ENCODE data around the gene LRRC53.

Gene LRRC53, protein sequence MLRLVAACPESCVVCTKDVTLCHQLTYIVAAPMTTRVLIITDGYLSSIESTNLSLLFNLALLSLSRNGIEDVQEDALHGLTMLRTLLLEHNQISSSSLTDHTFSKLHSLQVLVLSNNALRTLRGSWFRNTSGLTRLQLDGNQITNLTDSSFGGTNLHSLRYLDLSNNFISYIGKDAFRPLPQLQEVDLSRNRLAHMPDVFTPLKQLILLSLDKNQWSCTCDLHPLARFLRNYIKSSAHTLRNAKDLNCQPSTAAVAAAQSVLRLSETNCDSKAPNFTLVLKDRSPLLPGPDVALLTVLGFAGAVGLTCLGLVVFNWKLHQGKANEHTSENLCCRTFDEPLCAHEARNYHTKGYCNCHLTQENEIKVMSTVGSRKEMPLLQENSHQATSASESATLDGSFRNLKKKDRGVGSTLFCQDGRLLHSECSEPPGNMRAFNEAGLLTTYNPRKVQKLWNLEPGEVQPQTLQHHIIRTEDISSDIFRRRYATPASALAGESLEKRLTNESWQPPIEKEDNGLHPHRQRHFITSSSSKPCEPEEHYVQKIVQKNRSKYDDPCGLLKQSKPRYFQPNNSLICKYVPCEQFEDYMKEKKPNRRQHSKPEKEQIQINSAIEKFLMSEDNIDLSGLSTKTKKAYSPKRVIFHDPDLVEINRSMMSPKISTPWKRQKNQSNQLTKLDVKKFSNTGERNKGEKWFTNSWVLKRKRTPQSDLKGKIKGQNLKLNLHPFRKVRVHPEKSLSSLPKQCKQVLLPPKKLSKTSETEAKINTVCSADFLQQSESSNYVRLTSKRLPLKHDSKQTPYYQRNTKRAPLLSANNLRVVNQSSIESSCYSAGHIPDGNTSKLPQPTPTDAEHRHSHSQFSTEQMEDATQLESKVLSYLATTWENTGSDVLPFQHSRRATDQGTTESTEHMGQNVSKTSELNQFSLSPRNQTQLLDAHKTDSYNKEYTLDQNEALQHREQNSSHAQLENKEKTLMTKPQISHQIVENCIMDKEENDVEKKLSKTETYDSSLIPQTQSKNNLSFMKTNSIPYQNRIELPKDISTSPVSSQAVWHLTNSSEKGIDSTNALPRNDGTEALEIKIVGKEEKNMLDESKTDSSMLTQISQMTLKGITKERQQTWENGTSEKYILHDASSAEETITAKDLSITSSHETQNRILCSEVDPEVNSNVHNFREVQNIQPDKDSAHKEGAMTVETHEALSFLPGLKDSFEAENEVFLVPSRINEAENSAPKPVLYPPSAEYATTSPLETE

DNA sequence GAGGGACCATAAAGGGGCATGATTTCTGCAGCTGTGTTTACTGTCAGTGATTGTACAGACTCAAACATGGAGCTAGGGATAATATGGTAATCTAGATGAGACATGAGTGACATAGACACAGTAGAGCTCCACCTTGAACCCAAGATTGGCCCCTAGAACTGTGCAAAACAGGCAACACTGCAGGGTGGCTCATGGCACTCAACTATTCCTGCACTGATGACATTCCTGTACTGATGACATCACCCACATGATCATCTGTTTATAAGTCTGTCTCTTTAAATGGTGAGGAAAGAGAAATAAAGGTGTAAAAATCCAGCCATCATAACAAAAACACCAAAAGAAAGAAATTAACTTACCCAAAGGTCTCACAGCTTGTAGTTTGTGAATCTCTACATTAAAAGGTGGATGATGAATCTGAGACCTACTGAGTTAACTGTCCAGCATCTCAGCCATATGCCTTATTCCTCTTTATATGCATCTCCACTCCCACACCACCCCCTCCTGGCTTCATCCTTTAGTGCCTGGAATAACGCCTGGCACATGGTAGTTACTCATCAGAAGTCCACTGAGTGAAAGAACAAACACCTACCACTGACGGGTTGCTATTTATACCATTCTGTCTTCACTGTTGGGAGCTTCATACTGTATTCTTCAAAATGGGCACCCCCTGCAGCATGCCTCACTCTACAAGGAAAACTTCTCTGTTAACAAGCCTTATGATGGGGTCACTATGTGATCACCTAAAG lies at the start of gene LRRC53:
TSS of gene LRRC53 (minus strand) at position 442 of the 746 bp plus-strand sequence. CDS start 29,262 bp downstream, outside the sequence.
- in situ Hi-C loops (cut with HindIII; ENCODE audit: low sequenced_read_pairs): no loop called here

DNA sequence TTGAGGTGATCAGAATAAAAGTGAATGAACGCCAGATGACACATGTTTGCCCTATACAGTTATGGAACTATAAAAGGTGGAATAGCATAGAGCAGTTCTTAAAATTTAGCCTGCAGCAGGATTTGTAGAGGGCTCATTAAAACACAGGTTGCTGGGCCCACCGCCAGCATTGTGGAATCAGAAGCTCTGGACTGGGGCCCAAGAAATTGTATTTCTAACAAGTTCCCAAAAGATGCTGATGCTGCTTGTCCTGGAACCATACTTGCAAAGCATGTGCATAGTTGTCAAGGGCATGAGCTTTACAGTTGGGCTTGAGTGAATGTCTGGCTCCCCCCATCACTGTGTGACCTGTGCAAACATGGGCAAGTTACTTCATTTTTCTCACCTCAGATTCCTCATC lies 37.5 kb upstream of the LRRC53 start:
- in situ Hi-C loops (cut with HindIII; ENCODE audit: low sequenced_read_pairs): no loop called here

DNA sequence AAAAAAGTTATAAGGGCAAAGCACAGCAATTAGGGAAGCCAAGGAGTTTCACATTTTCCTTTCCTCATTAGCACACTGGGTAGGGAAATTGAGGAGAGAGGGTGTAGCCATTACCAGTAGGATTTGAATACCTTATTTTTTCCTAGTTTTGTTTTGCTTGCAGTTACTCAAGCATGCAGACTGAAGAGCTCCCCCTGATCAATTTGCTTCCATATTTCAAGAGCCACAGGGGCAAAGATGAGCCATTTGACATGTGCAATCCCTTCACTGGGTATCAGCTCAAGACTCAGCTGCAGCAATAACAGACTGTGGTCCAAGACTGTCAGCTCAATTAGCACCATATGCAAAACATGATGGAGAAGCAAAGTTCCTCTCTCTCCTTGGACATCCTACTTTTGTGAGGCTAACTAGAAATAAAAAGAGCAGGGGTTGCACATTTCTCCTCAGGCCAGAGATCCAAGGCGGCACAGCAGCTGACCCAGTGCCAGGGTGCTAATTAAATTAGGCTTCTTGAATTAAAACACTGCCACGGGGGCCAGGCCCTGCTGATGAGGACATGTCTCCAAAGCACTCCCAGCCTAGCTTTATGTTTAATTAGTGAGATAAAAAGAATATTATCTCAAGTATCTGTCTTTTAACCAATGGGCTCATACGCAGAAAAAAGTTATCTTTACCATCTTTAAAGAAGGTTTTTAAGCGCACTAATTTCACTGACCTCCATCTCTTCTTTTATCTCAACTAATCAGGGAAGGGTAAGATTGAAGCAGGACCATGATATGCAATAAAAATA lies 36.7 kb upstream of the LRRC53 start:
- in situ Hi-C loops (cut with HindIII; ENCODE audit: low sequenced_read_pairs): no loop called here

DNA sequence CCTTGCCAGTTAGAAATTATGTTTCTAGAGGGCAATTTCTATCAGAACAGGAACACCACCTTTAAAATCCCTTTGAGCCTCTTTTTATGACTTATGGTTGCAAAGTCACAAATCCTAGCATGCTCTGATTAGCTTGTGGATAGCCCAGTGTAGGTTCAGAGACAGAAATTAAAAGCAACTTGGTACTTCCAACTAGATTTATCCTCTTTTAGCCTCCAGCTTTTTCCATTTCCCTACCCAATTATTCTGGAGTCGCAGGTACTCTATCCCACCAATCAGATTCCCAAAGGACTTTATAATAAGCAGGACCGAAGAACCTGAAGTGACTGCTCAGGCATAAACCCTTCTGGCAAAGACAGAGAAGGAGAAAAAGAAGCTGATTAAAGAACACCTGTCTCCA lies 33.4 kb upstream of the LRRC53 start:
- in situ Hi-C loops (cut with HindIII; ENCODE audit: low sequenced_read_pairs): no loop called here

DNA sequence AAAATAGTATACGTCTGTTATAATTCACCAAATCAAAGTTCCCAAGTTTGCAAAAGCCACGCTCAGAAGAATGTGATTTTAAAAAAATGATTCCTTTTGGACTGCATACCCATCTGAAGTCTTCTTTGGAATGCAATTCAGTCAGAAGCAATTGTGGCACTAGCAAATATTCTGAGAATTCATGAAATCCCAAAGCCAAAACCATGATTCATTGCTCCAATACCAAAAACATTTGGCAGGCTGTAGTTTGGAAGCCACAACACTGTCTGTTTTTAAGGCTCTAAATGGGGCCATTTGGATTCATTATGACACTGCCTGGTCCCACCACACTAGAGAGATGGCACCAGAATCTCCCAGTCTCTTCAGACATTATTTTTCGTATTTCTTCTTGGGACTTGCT lies 21.8 kb upstream of the LRRC53 start:
- in situ Hi-C loops (cut with HindIII; ENCODE audit: low sequenced_read_pairs): no loop called here

DNA sequence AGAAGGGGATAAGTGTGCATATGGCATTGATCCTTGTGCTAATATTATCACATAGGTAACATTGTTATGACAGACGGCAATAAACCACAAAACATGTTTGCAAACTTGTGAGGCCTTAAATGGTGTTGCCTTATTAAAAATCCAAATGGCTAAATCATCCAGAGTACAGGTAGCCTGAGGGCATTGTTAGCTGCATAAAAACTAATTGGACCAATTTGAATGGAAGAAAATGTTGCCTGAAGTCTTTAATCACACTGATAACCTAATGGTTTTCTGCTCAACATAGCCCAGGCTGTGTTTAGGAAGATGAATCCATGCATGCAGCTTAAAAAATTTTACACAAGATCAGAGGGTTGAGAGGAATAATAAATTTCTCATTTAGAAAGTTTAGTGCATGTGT lies 19.4 kb upstream of the LRRC53 start:
- in situ Hi-C loops (cut with HindIII; ENCODE audit: low sequenced_read_pairs): no loop called here

DNA sequence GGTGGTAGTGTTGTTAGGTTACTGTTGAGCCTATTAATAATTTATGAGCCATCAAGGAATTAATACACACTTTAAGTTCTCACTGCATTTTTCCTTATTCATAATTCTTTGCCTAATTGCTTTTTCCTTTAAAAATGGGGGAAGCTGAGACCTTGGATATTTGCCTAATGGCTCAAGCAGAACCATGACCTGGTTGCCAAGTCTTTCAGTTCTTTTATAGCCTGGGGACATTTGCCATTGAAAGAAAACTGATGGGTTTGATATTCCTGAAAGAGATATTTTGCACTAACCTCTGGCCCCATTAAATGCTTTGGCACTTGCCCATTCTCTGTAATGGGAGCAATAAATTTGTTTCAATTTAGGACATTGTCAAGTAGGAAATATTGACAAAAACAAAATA lies 18.5 kb upstream of the LRRC53 start:
- in situ Hi-C loops (cut with HindIII; ENCODE audit: low sequenced_read_pairs): no loop called here

DNA sequence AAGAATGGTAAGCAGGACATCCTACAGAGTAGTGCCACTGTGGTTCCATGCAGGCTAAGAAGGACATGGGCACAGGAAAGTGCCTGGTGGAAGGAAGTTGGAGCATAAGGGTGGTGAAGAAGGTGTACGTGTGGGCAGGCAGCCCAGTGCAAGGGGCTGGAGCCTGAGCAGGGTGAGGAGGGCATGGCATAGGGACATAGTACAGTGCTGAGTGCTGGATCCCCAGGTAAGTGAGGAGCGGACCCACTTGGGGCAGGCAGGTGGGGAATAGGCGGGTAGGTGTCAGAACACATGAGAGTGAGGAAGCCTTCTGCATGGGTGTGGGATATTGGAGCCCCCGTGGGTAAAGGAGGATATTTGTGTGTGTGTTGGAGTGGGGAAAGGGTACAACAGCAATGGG lies 15.7 kb upstream of the LRRC53 start:
- in situ Hi-C loops (cut with HindIII; ENCODE audit: low sequenced_read_pairs): no loop called here

DNA sequence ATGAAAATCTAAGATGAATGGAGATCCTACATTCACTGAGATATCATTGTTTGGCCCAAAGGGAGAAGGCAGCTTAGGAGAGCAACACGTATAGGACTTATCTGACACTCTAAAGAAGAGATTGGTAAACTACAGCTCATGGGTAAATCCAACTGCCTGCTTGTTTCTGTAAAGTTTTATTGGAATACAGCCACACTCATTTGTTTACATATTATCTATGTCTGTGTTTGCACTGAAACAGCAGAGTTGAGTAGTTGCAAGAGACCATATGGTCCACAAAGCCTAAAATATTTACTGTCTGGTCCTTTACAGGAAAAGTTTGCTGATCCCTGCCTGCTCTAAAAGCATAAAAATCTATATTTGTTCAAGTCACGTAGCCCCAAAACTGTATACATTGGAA lies 14.3 kb upstream of the LRRC53 start:
- in situ Hi-C loops (cut with HindIII; ENCODE audit: low sequenced_read_pairs): no loop called here

DNA sequence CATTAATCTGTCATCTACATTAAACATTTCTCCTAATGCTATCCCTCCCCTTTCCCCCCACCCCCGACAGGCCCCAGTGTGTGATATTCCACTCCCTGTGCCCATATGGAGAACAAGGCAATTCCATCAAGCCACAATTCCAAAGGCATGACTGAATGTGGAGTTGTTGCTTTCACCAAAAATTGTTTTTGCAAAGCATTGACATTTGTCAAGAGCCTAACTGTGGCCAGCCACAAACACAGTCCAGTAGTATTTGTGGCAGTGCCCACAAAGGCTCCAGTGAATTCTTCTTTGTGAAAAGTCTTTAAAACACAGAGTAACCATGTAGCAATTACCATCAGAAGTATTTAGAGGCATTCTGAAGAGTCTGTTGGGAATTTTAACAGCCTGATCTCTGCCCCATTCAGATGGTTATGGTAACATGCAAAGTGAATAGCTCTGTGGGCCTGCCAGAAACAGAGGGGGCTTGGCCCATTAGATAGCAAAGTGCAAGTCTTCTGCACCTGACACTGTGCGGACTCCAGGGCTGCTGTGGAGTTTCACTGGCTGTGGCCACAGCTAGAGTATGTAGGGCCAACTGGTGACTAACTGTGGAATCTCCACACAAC lies 11.6 kb upstream of the LRRC53 start:
- in situ Hi-C loops (cut with HindIII; ENCODE audit: low sequenced_read_pairs): no loop called here

DNA sequence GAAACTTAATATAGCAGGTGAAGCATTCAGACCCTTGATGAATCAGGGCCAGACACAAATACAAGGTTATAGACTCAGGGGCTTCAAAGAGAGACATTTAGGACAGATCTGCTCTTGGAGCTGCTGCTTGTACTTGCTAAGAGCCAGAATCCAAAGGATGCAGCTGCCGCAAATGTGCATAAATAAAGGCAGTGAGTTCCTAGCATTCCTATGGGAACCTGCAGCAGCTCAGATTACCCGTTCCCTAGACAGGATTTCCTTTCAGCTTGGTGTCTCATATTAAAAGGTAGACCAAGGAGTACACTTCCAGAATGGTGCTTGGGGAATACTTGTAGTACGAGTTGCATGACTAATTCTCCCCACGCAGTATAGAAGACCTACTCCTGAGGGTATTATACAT lies 9.7 kb upstream of the LRRC53 start:
- in situ Hi-C loops (cut with HindIII; ENCODE audit: low sequenced_read_pairs): no loop called here

DNA sequence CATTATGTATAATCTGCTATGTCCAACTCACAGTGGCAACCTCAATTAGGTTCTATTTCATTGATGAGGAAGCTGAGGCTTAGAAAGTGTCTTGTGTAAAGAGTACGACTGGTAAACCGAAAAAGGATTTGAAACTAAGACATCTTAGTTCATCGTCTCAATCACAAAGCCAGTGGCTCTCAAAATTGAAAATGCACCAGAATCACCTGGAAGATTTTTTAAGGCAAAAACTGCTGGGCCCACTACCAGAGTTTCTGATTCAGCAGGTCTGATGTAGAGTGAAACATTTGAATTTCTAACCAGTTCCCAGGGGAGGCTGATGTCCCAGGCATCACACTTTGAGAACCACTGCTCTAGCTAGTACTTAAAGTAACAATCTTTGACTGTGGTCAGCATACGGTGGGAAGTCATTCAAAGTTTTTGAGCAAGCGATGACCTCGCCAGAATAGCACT lies 5.2 kb upstream of the LRRC53 start:
- in situ Hi-C loops (cut with HindIII; ENCODE audit: low sequenced_read_pairs): no loop called here

DNA sequence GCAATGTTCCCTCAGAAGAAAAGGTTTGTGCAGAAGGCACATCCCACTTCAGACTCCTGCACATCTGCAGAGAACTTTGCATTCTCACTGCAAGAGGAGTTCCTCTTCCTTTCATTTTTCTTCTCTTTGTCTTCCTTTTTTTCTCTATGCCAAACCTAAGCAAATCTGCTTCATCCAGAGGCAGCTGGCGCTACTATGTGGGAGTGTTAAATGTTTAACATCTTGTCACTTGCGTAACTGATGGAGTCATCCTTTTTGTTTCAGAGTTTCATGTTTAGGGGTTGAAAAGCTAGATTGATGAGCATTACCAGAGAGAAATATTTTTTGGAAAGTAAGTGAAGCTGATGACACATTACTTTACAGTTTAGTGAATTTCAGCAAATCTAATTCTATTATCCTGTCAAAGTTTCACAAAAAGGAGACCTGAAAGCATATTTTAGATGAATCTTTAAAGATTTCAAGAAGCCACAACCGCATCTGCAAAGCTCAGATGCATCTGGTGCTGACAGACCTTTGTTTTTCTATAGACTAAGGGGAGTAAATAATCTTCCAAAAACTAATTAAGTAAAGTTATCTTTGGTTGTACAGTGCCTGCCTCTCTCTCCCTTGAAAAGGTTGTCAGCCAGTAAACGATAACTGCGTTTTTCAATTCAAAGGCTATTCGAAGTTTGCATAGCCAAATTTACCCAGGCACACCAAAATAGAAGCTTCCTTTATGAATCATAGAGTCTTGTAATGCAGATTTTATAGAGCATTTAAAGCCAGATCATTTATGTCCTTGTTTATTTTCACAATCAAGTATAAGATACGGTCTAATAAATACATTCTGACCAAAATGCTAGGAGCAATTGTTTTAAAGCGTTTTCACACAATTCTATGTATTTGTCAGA lies 1.2 kb upstream of the LRRC53 start:
- in situ Hi-C loops (cut with HindIII; ENCODE audit: low sequenced_read_pairs): no loop called here

DNA sequence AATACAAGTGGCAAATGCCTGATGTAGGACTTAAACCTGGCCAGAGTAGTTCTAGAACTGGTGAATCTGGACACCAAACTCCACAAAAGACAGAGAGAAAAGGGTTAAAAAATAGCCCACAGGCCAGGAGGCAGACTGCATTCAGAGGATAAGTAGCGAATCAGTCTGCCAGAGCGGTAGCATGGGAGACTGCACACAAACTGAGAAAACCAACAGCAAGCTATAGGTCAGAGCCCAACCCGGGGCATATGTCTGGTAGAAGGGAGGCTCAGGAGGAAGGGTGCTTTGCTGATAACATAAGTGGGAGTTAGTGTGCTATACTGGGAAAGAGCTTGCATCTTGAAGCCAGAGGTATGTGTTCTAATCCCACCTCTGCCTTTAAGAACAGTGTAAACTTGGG lies 4.0 kb downstream of the LRRC53 start:
- in situ Hi-C loops (cut with HindIII; ENCODE audit: low sequenced_read_pairs): no loop called here

DNA sequence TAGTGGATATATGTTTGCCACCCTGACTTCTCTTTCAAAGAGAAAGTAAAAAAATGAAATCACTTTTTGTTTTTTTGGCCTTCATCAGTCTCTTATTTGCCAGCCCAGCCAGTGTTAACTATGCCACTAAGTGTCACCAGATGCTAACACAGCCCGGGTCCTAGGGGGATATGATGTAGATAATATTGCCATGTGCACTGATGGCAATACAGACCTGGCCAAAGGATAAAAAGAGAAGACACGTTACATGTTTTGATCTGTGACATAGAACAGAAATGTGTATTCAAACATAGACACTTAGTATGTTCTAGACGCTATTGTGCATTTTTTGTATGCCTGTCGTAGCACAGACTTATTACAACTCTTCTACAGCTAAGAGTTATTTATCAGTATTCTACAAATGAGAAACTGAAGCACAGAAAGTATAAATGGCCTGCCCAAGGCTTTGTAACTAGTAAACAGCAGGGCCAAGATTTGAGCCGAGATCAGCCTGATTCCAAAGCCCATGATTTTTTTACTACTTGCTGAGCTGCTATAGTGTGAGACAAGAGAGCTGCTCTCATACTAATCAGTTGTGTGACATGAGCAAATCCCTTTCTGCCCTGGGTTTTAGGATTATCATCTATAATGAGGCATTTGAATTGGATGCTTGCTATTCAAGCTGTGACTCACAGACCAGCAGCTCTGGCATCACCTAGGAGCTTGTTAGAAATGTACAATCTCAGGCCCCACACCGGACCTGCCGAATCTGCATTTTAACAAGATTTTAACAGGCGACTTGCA lies 6.3 kb downstream of the LRRC53 start:
- in situ Hi-C loops (cut with HindIII; ENCODE audit: low sequenced_read_pairs): no loop called here

DNA sequence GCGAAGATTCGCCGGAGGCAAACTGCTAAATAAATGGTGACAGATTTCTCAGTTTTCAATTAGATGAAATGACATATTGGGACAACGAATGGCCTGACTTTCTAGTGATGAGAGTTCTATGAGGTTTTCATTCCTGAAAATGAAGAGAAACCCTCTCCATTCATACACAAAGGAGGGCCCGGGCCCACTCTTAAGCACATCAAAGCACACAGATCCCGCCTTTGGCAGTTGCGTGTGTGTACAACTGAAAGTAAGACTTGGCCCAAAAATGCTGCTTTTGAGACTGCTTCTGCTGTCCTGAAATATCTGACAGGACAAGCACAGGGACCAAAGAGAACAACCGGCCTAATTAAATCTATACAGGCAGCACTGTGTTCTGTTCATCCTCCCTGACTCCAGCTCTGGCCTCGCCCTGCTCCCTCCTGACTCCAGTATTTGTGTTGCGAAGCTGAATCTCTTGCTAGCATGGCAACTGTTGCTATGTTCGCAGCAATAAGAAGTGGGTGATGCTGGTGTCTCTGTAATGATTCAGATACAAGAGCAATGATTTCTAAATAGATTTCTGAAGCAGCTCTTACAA lies 7.4 kb downstream of the LRRC53 start:
- in situ Hi-C loops (cut with HindIII; ENCODE audit: low sequenced_read_pairs): no loop called here

Data from endothelial cell of hepatic sinusoid (primary cell).